NCI-H82 (cell line): ENCODE measurements around the gene KRTAP11-1.

ENCODE experiments used
- DNase-seq: peaks from one replicate; lab custom pipeline; 2025; lab: John Stamatoyannopoulos, UW

The KRTAP11-1 gene, protein sequence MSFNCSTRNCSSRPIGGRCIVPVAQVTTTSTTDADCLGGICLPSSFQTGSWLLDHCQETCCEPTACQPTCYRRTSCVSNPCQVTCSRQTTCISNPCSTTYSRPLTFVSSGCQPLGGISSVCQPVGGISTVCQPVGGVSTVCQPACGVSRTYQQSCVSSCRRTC

DNA sequence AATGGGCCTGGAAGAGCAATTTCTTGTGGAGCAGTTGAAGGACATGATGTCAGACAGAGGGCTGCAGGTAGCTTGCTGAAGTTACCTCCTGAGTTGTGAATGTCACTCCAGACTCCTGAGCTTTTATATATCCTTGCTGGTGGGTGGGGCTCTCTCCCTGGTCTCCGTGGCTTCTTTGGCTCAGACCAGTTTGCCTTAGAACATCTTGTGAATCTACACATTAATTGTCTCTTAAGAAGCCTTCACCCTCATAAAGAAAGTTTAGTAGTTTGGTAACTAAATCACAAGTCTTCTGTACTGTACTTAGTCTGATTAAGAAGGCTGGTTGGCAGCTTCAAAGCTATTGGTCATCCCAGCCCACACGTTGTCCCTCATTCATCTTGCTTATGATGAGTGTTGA lies at the start of gene KRTAP11-1:
TSS of gene KRTAP11-1 (minus strand) at position 101 of the 400 bp plus-strand sequence. CDS start at position 45, 56 bp downstream.
- DNase-seq = no peak

DNA sequence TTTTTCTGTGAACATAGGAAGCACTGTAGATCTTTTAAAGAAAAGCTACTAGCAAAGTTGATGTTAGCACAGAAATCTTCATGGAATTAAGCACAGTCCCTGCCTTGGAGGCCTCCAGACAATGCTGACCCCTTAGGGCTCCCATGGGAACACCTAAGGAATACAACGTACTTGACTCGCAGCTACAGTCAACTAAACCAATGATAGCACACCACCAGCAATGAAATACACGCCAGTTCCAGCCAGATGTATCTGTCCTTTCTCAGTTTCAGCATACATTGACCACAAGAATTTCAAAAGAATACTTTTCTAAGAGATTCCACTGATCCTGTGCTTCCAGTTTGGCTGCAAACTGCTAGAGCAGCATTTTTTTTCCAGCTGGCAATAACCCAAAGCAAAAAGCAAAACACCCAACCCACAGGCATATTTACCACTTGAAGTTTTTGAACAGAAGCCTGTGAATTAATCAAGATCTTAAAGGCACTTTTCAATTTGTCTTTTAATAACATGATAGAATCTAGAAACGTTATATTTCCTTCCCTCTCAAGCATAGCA lies 42.8 kb upstream of the KRTAP11-1 start:
- DNase-seq = no peak

DNA sequence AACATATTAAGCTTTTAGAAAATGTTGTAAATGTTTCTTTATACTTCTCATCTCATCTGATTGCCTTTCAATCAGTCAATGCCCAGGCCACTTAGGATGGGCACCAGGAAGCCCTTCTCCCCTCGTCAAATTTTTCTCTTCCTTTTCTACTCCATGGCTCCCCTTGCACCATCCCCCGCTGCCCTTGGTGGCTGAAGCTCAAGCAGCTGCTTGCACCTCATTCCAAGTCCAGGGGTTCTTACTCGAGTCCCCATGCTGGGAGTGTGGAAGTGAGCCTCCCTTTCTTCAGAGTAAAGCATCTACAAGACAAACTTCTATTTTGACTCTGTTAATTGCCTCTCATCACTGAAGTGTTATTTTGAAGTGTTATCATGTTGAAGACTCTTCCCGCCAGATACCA lies 39.7 kb upstream of the KRTAP11-1 start:
- no peak for DNase-seq

DNA sequence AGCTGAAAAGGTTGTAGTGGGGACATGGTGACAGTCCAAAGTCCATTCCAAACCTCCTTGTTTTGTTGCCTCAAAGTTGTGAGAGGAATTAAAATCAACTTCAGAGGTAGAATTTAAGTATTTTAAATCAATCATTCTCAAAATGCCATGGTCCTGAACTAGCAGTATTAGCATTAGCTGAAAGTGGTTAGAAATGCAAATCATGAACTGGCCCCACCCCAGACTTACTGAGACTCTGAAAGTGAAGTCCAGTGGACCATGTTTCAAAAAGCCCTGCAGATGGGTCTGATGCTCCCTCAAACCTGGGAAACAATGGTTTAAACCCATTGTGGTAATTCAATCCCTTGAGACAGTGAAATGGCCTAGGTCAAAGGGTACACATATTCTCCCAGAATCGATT lies 36.2 kb upstream of the KRTAP11-1 start:
- no peak for DNase-seq

DNA sequence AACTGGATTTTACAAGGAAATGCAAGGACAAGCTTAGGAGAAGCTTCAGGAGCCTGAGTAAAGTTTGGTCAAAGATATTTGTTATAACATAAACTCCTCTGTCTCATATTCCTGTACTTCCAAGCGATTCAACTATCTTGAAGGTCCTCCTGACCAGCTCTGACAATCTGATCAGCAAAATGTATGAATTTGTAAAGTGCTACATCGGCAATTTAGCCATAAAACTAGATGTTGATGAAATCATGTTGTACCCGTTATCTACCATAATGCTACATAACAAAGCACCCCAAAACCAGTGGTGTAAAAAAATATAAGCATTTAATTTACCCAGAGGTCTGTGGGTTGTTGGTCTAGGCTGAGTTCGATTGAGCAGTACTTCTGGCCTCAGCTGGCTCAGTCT lies 19.5 kb upstream of the KRTAP11-1 start:
- no peak for DNase-seq

DNA sequence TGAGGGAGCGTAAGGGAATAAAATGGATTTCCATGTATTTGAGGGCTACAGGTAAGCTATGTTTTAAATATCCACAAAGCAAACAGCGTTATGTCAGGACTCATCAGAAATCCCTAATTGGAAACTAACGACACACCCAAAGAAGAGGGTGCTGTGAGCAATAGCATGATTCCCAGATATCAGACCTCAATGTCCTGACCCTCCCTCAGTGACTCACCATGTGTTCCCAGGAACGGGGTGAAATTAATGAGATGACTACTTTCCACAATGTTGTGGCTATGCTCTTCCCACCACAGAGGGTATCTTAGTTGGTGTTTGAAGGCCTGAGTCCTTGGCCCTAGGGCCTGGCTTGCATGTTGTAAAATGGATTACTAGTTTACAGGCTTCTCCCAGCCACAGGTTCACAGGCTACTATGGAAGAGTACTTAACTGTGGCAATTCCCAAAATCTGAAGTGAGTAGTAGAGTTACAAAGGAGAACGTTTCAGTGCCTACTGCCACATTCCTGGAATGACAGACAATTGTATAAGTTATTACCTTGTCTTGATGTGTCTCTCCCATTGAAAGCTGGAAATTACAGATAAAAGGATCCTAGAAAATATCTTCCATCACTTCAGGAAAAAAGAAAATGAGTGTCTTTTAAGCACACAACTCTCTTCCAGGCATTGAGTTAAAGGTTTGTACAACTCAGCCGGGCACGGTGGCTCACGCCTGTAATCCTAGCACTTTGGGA lies 1.7 kb upstream of the KRTAP11-1 start:
- DNase-seq = no peak

DNA sequence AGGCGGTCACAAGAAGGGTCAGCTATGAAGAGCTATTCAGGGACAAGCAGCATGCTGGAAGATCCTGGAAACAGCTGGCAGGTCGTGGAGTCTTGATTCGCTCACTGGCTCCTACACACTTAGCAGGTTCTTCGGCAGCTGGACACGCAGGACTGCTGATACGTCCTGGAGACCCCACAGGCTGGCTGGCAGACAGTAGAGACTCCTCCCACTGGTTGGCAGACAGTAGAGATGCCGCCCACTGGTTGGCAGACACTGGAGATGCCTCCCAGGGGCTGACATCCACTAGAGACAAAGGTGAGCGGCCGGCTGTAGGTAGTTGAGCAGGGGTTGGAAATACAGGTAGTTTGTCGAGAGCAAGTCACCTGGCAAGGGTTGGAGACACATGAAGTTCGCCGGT lies 466 bp downstream of the KRTAP11-1 start:
- no peak for DNase-seq

DNA sequence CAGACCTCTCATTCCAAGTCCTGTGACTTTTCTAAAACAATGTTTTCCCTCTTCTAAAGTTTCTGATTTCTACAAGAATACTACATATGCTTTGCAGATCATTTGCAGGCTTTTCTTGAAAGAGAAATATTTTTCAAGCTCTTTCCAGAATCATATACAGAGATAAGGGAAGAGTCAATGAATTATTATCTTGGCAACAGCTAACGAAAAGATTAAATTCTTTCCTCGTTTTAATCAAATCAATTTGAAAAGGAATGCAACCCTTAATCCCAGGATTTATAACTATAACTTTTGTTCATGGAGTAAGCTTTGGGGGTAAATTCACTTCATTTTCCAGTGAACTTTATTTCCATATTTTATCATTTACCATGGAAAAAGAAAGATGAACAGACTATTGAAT lies 6.9 kb downstream of the KRTAP11-1 start:
- no peak for DNase-seq

DNA sequence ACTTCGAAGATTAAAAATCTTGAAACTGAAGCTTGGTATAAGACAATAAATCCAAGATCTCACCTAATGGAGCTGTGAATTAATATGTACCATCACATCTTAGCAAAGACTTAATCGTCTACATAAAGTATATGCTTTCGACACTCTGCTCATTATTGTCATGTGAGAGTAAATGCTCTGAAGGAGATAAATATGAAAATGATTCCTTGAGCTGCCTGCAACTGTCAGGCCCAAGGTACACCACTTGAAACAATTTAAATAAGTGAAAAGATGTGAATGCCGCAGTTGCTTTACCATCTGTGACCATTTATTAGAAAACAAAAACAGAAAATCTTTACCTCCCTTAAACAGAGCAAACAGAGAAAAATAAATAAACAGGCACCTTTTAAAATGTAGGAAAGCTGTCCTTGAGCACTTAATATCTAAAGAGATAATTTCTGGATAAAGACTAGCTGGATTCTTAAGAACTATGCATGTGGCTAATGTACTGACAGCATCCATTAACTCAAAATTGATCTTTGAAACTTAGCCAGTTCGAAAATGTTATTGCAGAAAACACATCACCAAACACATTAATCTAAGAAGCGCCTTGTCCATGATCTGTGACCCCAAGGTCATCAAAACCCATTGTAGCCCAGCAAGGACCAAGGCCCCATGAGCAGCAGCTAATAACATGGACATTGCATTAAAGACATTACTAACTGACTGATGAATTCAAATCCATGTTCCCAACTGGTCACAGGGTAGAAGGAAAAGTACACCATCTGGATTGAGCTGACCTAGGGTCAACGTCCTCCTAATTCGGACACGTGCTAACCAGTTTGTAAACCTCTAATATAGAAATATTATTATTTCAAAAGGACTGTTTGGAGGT lies 33.5 kb downstream of the KRTAP11-1 start:
- DNase-seq = no peak

DNA sequence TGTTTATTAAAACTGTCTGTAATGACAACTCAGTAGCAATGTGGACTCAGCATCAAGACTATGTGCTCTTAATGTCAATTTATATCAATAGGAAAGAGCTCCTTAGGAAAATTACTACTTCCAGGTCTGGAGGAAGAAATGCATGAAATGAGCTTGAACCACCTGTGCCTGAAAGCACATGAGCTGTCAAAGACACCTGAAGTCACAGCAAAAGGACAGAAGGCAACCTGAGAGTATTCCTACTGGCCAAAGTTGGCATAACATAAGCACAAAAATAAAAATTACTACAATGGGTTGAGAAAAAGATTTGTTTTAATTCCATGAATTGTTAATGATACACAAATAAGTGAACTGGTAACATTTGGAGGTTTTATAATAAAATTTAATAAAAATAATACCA lies 38.4 kb downstream of the KRTAP11-1 start:
- DNase-seq = no peak

DNA sequence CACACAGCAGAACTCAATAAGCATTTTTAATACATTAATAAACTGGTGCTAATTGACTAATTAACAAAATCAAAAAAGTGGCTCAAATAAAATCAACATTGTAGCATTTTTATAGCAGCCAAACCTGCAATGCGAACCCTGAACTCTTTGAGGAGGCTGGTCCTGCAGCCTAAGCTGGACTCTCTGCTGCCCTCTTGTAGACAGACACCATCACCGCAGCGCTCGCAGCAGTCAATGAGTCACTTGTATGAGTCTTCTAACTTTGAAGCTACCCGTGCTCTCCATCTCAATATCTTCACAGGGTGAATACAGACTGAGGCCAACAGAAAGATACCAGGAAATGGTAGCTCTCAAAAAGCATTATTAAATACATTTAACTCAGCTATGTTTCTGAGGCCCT lies 42.1 kb downstream of the KRTAP11-1 start:
- DNase-seq = peak; percentile 67

DNA sequence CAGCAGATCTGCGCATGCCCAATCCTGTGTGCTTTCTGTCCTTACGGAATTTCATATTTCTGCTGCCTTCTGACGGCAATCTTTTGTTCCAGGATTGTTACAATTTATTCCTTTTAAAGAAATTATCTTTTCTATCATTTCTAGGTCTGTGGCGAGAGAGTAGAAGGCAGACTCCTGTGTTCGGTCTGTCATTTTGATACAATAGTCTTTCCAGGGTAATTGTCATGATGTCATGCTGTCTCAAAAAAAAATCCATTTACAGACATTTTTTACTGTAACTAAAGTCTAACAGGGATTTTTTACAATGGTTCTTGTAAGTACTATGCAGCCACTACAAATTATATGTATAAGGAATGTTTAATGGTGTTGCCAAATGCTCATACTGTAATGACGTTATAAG lies 42.8 kb downstream of the KRTAP11-1 start:
- no peak for DNase-seq

DNA sequence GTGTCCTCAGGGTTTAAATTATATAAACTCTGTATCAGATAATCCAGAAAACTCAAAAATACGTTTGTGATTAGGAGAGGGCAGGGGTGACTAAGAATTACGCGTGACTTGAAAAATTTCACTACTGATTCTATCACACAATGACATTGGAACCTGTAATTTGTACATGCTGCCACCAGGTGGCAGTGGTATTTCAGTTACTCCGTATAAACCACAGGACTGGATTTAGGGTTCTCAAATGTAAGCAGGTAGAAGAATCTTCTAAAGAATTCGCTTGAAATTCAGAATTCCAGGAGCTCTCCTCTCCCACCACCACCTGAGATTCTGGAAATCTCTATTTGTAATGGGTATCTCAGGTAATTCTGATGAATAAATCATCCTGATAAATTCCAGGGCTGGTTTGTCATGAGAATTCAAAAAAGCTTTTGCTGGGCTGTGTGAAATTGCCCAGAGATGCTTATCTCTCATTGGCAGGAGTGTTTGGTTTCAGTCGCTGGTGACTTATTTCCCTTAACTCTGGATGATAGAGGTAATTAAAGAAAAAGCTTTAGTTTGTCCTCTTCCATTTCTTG lies 50.1 kb downstream of the KRTAP11-1 start:
- peak; percentile 70 for DNase-seq
